HepG2 (cell line): ENCODE measurements around the gene AGXT. TPM values are rescaled to one million over a fixed set of nuclear protein-coding genes. Genes with fewer than 3 reads are reported as not detected.

Experiments used
- ATAC-seq: fragments of 200-7000 bp; cut with Tn5 transposase; 3 replicates; pipeline ENCODE4 v1.9.1; 2020; ENCODE audit warnings: mild to moderate bottlenecking, moderate library complexity
- BruUV-seq: library from RNA; stranded (reverse); fragments of 400-500 nt; replicated peaks from 2 replicates; lab custom pipeline; 2021; lab: Mats Ljungman, UMichigan
- CTCF ChIA-PET: fragments of 300-600 bp; formaldehyde crosslinking; extraction: SDS; loops from one replicate; lab custom pipeline; 2021; ENCODE audit warnings: low total read pairs, inconsistent platforms, low intra/inter-chr PET ratio; lab: Yijun Ruan, JAX
- POLR2A ChIA-PET: fragments of 350-600 bp; sonication (Branson Sonifier 250); formaldehyde crosslinking; loops from one replicate; lab custom pipeline; 2020; ENCODE audit warnings: antibody characterized with exemption, inconsistent platforms; lab: Yijun Ruan, JAX
- DNase-seq: peaks from one replicate; pipeline ENCODE4 v3.0.0-alpha.2; 2015; ENCODE audit warnings: low spot score
- FAIRE-seq: peaks from 3 replicates; lab custom pipeline; 2011; peaks lifted over from hg19 to GRCh38; lab: Jason Lieb, UNC
- H2AFZ ChIP-seq: one replicate; pipeline ENCODE4 v1.6.1; 2011; ENCODE audit warnings: low read length, inconsistent platforms
- H3K27ac ChIP-seq: fragments of 300-600 bp; 3 replicates; pipeline ENCODE4 v1.8.0; 2011; ENCODE audit warnings: mixed run types, mild to moderate bottlenecking, mixed read lengths, low read length, inconsistent platforms; ENCODE audit not compliant: insufficient read depth; ENCODE audit errors: extremely low read length
- H3K27me3 ChIP-seq, 2 experiments: fragments of 200-600 bp in 1 of 2; 2 replicates in 1 of 2; 3 replicates in 1 of 2; pipeline versions ENCODE4 v1.6.0 to v1.8.0; 2011; ENCODE audit warnings: low read length in 2 of 2, mild to moderate bottlenecking in 2 of 2, moderate library complexity in 2 of 2, inconsistent platforms in 1 of 2; ENCODE audit not compliant: insufficient read depth in 2 of 2, control insufficient read depth in 1 of 2
- H3K36me3 ChIP-seq, 2 experiments: fragments of 200-600 bp in 1 of 2; replicated peaks in 1 of 2; 2 replicates in 1 of 2; 3 replicates in 1 of 2; pipeline versions ENCODE4 v1.5.1 to v1.8.0; 2011; ENCODE audit warnings: low read length in 2 of 2, inconsistent platforms in 1 of 2; ENCODE audit not compliant: insufficient read depth in 2 of 2, control insufficient read depth in 1 of 2
- H3K4me1 ChIP-seq: 2 replicates; pipeline ENCODE4 v1.5.1; 2012; ENCODE audit warnings: low read length, inconsistent platforms; ENCODE audit not compliant: insufficient read depth
- H3K4me2 ChIP-seq: 2 replicates; pipeline ENCODE4 v1.6.0; 2011; ENCODE audit warnings: low read depth, low read length, inconsistent platforms
- H3K4me3 ChIP-seq, 3 experiments: fragments of 200-600 bp in 1 of 3; sonication (generic), shearing (Covaris generic) in 1 of 3; replicated peaks in 1 of 3; 2 replicates each; pipeline ENCODE4 v1.5.1; 2011 to 2016; ENCODE audit warnings: low read length in 3 of 3, inconsistent platforms in 2 of 3, low read depth in 2 of 3, mild to moderate bottlenecking in 2 of 3, control low read depth in 1 of 3, mixed read lengths in 1 of 3; ENCODE audit not compliant: insufficient read depth in 1 of 3
- H3K79me2 ChIP-seq: one replicate; pipeline ENCODE4 v1.6.1; 2011; ENCODE audit warnings: low read length, inconsistent platforms; ENCODE audit not compliant: insufficient read depth
- H3K9ac ChIP-seq: 2 replicates; pipeline ENCODE4 v1.6.0; 2011; ENCODE audit warnings: mild to moderate bottlenecking, low read depth, low read length, inconsistent platforms; ENCODE audit not compliant: insufficient read depth
- H3K9me3 ChIP-seq: 2 replicates; pipeline ENCODE4 v1.5.1; 2012; ENCODE audit warnings: mild to moderate bottlenecking, low read length
- H4K20me1 ChIP-seq: 2 replicates; pipeline ENCODE4 v1.6.0; 2011; ENCODE audit warnings: inconsistent platforms, mild to moderate bottlenecking, low read length, moderate library complexity; ENCODE audit not compliant: insufficient read depth
- AGO1 ChIP-seq: fragments of 200-400 bp; formaldehyde crosslinking; IDR thresholded peaks from 2 replicates; pipeline ENCODE4 v1.6.1; 2017; ENCODE audit warnings: mild to moderate bottlenecking, low read depth, low read length, moderate library complexity; ENCODE audit not compliant: poor library complexity, severe bottlenecking
- KLF13 ChIP-seq: sonication (generic); formaldehyde crosslinking; IDR thresholded peaks from 2 replicates; pipeline ENCODE4 v1.4.0; 2020; ENCODE audit warnings: mild to moderate bottlenecking, missing genetic modification reagents
- MAX ChIP-seq: IDR thresholded peaks from 2 replicates; pipeline ENCODE4 v1.6.1; 2012; ENCODE audit warnings: inconsistent platforms
- NR3C1 ChIP-seq: sonication (generic); formaldehyde crosslinking; IDR thresholded peaks from 2 replicates; pipeline ENCODE4 v1.4.0; 2020; ENCODE audit warnings: missing genetic modification reagents
- PRDM10 ChIP-seq: sonication (generic); formaldehyde crosslinking; IDR thresholded peaks from 2 replicates; pipeline ENCODE4 v1.4.0; 2020; ENCODE audit warnings: low read depth, missing genetic modification reagents
- SMC3 ChIP-seq: IDR thresholded peaks from 2 replicates; pipeline ENCODE4 v1.6.1; 2011; ENCODE audit warnings: low read length, improper control_type of control experiment
- SNAPC4 ChIP-seq: sonication (generic); formaldehyde crosslinking; IDR thresholded peaks from 2 replicates; pipeline ENCODE4 v1.4.0; 2020; ENCODE audit warnings: mild to moderate bottlenecking, missing genetic modification reagents
- ZBTB46 ChIP-seq: sonication (generic); formaldehyde crosslinking; IDR thresholded peaks from 2 replicates; pipeline ENCODE4 v1.4.0; 2020; ENCODE audit warnings: mild to moderate bottlenecking, missing genetic modification reagents, borderline replicate concordance
- ZBTB8A ChIP-seq: sonication (generic); formaldehyde crosslinking; IDR thresholded peaks from 2 replicates; pipeline ENCODE4 v1.4.0; 2020; ENCODE audit warnings: mild to moderate bottlenecking, low read depth, missing genetic modification reagents, borderline replicate concordance
- ZNF362 ChIP-seq: sonication (generic); formaldehyde crosslinking; IDR thresholded peaks from 2 replicates; pipeline ENCODE4 v1.4.0; 2020; ENCODE audit warnings: missing genetic modification reagents, mild to moderate bottlenecking, borderline replicate concordance
- ZNF784 ChIP-seq: sonication (generic); formaldehyde crosslinking; IDR thresholded peaks from 2 replicates; pipeline ENCODE4 v1.5.1; 2020; ENCODE audit warnings: missing genetic modification reagents, mild to moderate bottlenecking, borderline replicate concordance
- WGBS: methylation state at CpG from one replicate; pipeline ENCODE4 v1.1.6; 2017; ENCODE audit warnings: low lambda C conversion rate; 5-methylcytosine and 5-hydroxymethylcytosine counted together
- in situ Hi-C: cut with HindIII; loops from 2 replicates; pipeline ENCODE4 v1.10.0; 2017; ENCODE audit warnings: low pct_unique_long_range_greater_than_20kb; ENCODE audit not compliant: extremely low pct_ligation_motif_present
- intact Hi-C: fragments of 100-400 bp; cut with micrococcal nuclease; formaldehyde crosslinking; loops from one replicate; pipeline ENCODE4 v1.10.0; 2022; ENCODE audit not compliant: unreplicated experiment
- polyA plus RNA-seq, 8 experiments: library from polyadenylated mRNA; depleted of rRNA in 3 of 8; stranded (reverse) in 7 of 8; unstranded in 1 of 8; fragments of >200 nt; fragmentation: Illumina TruSeq in 4 of 8; extraction: Trizol in 4 of 8; gene quantifications; 2 replicates each; pipeline versions ENCODE4 v1.2.1 to v1.2.3, GENCODE V29; 2011 to 2016; ENCODE audit warnings: low read depth in 4 of 8, missing spikeins in 1 of 8, mixed read lengths in 1 of 8; ENCODE audit not compliant: insufficient read depth in 1 of 8
- total RNA-seq, 5 experiments: library from RNA; depleted of rRNA; stranded (reverse); fragments of >200 nt; fragmentation: Illumina TruSeq; extraction: Trizol; gene quantifications; 2 replicates each; pipeline ENCODE4 v1.2.3, GENCODE V29; 2016; ENCODE audit warnings: low read depth in 1 of 5

AGXT gene
- total and polyA plus RNA-seq, 2 of the 13 experiments (the other 11 are each of a cell fraction or from before 2014, with no cell fraction given): 41.9 to 96.1 TPM

GRCh38 chr2:240879105-240879504 lies 10.5 kb downstream of the AGXT start:
- CTCF ChIA-PET: no interaction called here
- H4K20me1 ChIP-seq: no peaks in the 10 kb centered on the region
- H3K9ac ChIP-seq: no peak overlapping the region
- no peaks in the 10 kb centered on the region for H3K27me3 ChIP-seq
- DNase-seq: no peak
- in situ Hi-C loops (no loop called here), intact Hi-C loops (no loop called here)
- no peak for ATAC-seq
- no peak for FAIRE-seq
- H3K4me3 ChIP-seq: no peak overlapping the region
- no peak overlapping the region for H2AFZ ChIP-seq
- no peaks in the 10 kb centered on the region for H3K9me3 ChIP-seq
- POLR2A ChIA-PET: interaction anchor here (0.6 kb wide), 1 partner anchor 18 kb away, joined by 3 read pairs; no protein-coding TSS in a partner anchor
- BruUV-seq: no TSS peak
- H3K4me2 ChIP-seq: no peak overlapping the region
- no peaks in the 10 kb centered on the region; a peak in 1 of 5 replicates for H3K36me3 ChIP-seq
- H3K4me1 ChIP-seq: peaks cover 47% of the 10 kb centered on the region
- 78% methylated on average over 6 of the region's 7 CpGs for WGBS
- no peak overlapping the region for H3K27ac ChIP-seq
- H3K79me2 ChIP-seq: no peaks in the 10 kb centered on the region
- TF ChIP-seq ZNF784 (CRISPR knock-in tag): no peak
- no peak for TF ChIP-seq SMC3
- TF ChIP-seq KLF13 (CRISPR knock-in tag): no peak
- TF ChIP-seq AGO1: no peak
- no peak for TF ChIP-seq ZBTB46
- TF ChIP-seq ZBTB8A (CRISPR knock-in tag): no peak
- TF ChIP-seq MAX: no peak
- TF ChIP-seq ZNF362 (CRISPR knock-in tag): no peak
- TF ChIP-seq SNAPC4 (CRISPR knock-in tag): no peak
- TF ChIP-seq NR3C1 (CRISPR knock-in tag): no peak
- no peak for TF ChIP-seq PRDM10
